ENCODE data around the gene PRKG2.

Gene PRKG2

DNA sequence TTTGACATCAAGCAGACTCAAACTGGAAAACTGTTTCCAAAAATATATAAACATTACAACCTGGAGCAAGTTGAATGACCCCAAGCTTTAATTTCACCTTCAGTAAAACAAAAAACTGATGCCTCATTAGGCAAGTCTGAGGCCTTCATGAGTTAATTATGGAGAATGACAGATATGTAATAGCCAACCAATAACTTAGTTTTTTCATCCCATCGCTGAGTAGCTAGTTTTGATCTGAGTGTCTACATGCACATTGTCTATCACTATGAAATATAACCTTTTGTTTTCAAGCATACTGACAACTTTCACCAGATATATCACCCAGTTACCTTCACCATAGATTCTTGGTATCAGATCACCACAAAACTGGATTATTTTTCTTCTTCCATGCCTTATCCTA lies 16.4 kb downstream of the PRKG2 start:
- no peak for TF ChIP-seq ZFX (IDR thresholded peaks at IDR 0.05; ENCODE audit: borderline replicate concordance)
- TF ChIP-seq, protein P1, sequence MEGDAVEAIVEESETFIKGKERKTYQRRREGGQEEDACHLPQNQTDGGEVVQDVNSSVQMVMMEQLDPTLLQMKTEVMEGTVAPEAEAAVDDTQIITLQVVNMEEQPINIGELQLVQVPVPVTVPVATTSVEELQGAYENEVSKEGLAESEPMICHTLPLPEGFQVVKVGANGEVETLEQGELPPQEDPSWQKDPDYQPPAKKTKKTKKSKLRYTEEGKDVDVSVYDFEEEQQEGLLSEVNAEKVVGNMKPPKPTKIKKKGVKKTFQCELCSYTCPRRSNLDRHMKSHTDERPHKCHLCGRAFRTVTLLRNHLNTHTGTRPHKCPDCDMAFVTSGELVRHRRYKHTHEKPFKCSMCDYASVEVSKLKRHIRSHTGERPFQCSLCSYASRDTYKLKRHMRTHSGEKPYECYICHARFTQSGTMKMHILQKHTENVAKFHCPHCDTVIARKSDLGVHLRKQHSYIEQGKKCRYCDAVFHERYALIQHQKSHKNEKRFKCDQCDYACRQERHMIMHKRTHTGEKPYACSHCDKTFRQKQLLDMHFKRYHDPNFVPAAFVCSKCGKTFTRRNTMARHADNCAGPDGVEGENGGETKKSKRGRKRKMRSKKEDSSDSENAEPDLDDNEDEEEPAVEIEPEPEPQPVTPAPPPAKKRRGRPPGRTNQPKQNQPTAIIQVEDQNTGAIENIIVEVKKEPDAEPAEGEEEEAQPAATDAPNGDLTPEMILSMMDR (IDR thresholded peaks at IDR 0.05) = no peak

GRCh38 chr4:81197864-81198524 lies 17.0 kb downstream of the PRKG2 start:
- no peak for TF ChIP-seq ZFX (IDR thresholded peaks at IDR 0.05; ENCODE audit: borderline replicate concordance)
- TF ChIP-seq, protein P1 (IDR thresholded peaks at IDR 0.05) = no peak
- H3K27ac ChIP-seq = no peak overlapping the region

More for the DNA sequence above, 16.4 kb downstream of the PRKG2 start:
- H3K27ac ChIP-seq = no peak overlapping the region

DNA sequence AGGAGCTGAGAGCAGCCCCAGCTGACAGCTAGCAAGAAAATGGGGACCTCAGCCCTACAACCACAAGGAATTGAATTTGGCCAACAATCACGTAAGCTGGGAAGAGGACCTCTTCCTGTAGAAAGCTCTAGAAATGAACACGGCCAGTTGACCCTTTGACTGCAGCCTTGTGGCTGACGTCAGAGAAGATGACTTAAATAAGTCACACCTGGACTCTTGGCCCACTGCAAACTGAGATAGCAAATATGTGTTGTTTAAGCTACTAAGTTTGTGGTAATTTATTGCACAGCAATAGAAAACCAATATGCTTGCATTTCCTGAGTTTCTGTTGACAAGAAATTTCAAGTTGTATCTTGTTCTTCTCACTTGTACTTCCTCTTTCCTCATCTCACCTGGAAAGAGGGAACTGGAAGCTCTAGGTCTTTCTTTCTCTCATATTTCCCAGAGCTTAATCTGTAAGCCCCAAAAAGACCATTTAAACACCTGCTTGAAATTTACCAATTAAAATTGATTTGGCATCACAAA lies 18.8 kb downstream of the PRKG2 start:
- TF ChIP-seq, protein P1 (IDR thresholded peaks at IDR 0.05) = no peak
- TF ChIP-seq ZFX (IDR thresholded peaks at IDR 0.05; ENCODE audit: borderline replicate concordance) = no peak
- H3K27ac ChIP-seq = no peak overlapping the region

DNA sequence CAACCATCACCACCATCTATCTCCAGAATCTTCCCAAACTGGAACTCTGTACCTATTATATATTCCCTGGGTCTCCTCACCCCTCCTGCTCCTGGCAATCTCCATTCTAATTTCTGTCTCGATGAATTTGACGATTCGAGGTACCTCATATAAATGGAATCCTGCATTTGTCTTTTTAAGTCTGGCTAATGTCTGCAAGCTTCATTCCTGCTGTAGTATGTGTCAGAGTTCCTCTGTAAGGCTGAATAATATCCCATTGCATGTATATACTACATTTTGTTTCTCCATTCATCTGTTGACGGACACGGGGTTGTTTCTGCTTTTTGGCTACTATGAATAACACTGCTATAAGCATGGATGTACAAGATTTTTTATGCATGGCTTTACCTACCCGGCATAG lies 19.5 kb downstream of the PRKG2 start:
- TF ChIP-seq, protein P1 (IDR thresholded peaks at IDR 0.05) = no peak
- TF ChIP-seq ZFX (IDR thresholded peaks at IDR 0.05; ENCODE audit: borderline replicate concordance) = no peak
- H3K27ac ChIP-seq = no peak overlapping the region

- no peak overlapping the region for H3K27ac ChIP-seq
- no peak for TF ChIP-seq ZFX (IDR thresholded peaks at IDR 0.05; ENCODE audit: borderline replicate concordance)
- TF ChIP-seq, protein P1 (IDR thresholded peaks at IDR 0.05) = no peak
Measured at GRCh38 chr4:81194286-81194685, 20.7 kb downstream of the PRKG2 start.

- H3K27ac ChIP-seq = no peak overlapping the region
- no peak for TF ChIP-seq ZFX (IDR thresholded peaks at IDR 0.05; ENCODE audit: borderline replicate concordance)
- TF ChIP-seq, protein P1 (IDR thresholded peaks at IDR 0.05) = no peak
Measured at GRCh38 chr4:81180916-81181315, 34.1 kb downstream of the PRKG2 start.

- TF ChIP-seq ZFX (IDR thresholded peaks at IDR 0.05; ENCODE audit: borderline replicate concordance) = no peak
- TF ChIP-seq, protein P1 (IDR thresholded peaks at IDR 0.05) = no peak
Measured at GRCh38 chr4:81179326-81179725, 35.7 kb downstream of the PRKG2 start.

More at GRCh38 chr4:81179326-81179725, 35.7 kb downstream of the PRKG2 start:
- H3K27ac ChIP-seq = no peak overlapping the region

Measured in 22Rv1 (cell line).